Measurements from ENCODE around the gene ARHGAP15. TPM values are rescaled to one million over a fixed set of nuclear protein-coding genes. Genes with fewer than 3 reads are reported as not detected.

The ARHGAP15 gene
- total RNA-seq, 2 experiments from 2014 or later: 71.3 to 72.8 TPM

GRCh38 chr2:143420313-143420712, 291.1 kb downstream of the ARHGAP15 start:
- peaks cover 59% of the 10 kb centered on the region for H3K4me1 Mint-ChIP-seq (ENCODE audit: low read depth)
- POLR2A ChIA-PET: no interaction called here
- ATAC-seq: peak; percentile 87
- TF ChIP-seq CTCF (IDR thresholded peaks at IDR 0.05): no peak
- H3K36me3 Mint-ChIP-seq (ENCODE audit: low read depth): peaks cover 8% of the 10 kb centered on the region
- peak; percentile 55 for DNase-seq
- intact Hi-C loops (cut with micrococcal nuclease): no loop called here
- H3K9me3 Mint-ChIP-seq: no peaks in the 10 kb centered on the region
- no peak overlapping the region for H3K4me3 Mint-ChIP-seq
- H3K27me3 Mint-ChIP-seq: no peaks in the 10 kb centered on the region
- CTCF ChIA-PET: no interaction called here
- peak overlapping the region; percentile 64 for H3K27ac Mint-ChIP-seq

- Mint-ChIP-seq H3K27me3 (no peaks in the 10 kb centered on the region), H3K4me3 (no peak overlapping the region), H3K27ac (no peak overlapping the region), H3K9me3 (no peaks in the 10 kb centered on the region), H3K36me3 (ENCODE audit: low read depth) (peaks cover 7% of the 10 kb centered on the region), H3K4me1 (ENCODE audit: low read depth) (peaks cover 51% of the 10 kb centered on the region)
- TF ChIP-seq CTCF (IDR thresholded peaks at IDR 0.05): no peak
- POLR2A ChIA-PET: interaction anchor here (0.7 kb wide), 1 partner anchor 10 kb away, joined by 3 read pairs; no protein-coding TSS in a partner anchor
- ATAC-seq: peak; percentile 37
- CTCF ChIA-PET: interaction anchor here (1.1 kb wide), 1 partner anchor 139 kb away, joined by 3 read pairs; no protein-coding TSS in a partner anchor
- peak; percentile 36 for DNase-seq
- intact Hi-C loops (cut with micrococcal nuclease): no loop called here
These were observed 293.5 kb downstream of the ARHGAP15 start for GRCh38 chr2:143422681-143423080.

GRCh38 chr2:143425896-143426295, 296.7 kb downstream of the ARHGAP15 start:
- Mint-ChIP-seq H3K9me3 (no peaks in the 10 kb centered on the region), H3K27me3 (no peaks in the 10 kb centered on the region), H3K27ac (no peak overlapping the region), H3K4me1 (ENCODE audit: low read depth) (peaks cover 60% of the 10 kb centered on the region), H3K36me3 (ENCODE audit: low read depth) (peaks cover 13% of the 10 kb centered on the region), H3K4me3 (no peak overlapping the region)
- intact Hi-C loops (cut with micrococcal nuclease): no loop called here
- CTCF ChIA-PET: no interaction called here
- no peak for ATAC-seq
- DNase-seq: no peak
- POLR2A ChIA-PET: no interaction called here
- no peak for TF ChIP-seq CTCF (IDR thresholded peaks at IDR 0.05)

- ChIA-PET POLR2A (no interaction called here), CTCF (no interaction called here)
- Mint-ChIP-seq H3K36me3 (ENCODE audit: low read depth) (peaks cover 13% of the 10 kb centered on the region), H3K9me3 (no peaks in the 10 kb centered on the region), H3K27ac (no peak overlapping the region), H3K27me3 (no peaks in the 10 kb centered on the region), H3K4me3 (no peak overlapping the region), H3K4me1 (ENCODE audit: low read depth) (peaks cover 56% of the 10 kb centered on the region)
- ATAC-seq (no peak), DNase-seq (no peak)
- no peak for TF ChIP-seq CTCF (IDR thresholded peaks at IDR 0.05)
- intact Hi-C loops (cut with micrococcal nuclease): no loop called here
These were observed 297.1 kb downstream of the ARHGAP15 start for GRCh38 chr2:143426296-143426695.

GRCh38 chr2:143428700-143429099, 299.5 kb downstream of the ARHGAP15 start:
- H3K27ac Mint-ChIP-seq: no peak overlapping the region
- intact Hi-C loops (cut with micrococcal nuclease): no loop called here
- no peaks in the 10 kb centered on the region for H3K9me3 Mint-ChIP-seq
- peaks cover 50% of the 10 kb centered on the region for H3K4me1 Mint-ChIP-seq (ENCODE audit: low read depth)
- peak; percentile 48 for DNase-seq
- H3K4me3 Mint-ChIP-seq: no peak overlapping the region
- ChIA-PET CTCF (no interaction called here), POLR2A (no interaction called here)
- peaks cover 13% of the 10 kb centered on the region for H3K36me3 Mint-ChIP-seq (ENCODE audit: low read depth)
- H3K27me3 Mint-ChIP-seq: no peaks in the 10 kb centered on the region
- ATAC-seq: peak; percentile 83
- no peak for TF ChIP-seq CTCF (IDR thresholded peaks at IDR 0.05)
